Ascending aorta (tissue), 2 donors: ENCODE data around the gene MB21D2. TPM values are rescaled to one million over a fixed set of nuclear protein-coding genes. Genes with fewer than 3 reads are reported as not detected.

Source experiments
- DNase-seq, 2 donors: peaks; one replicate each; pipeline ENCODE4 v3.0.0-alpha.2; 2019; ENCODE audit warnings: low spot score in 2 of 2
- H3K27ac ChIP-seq, 2 donors: fragments of 200-600 bp; sonication (generic); one replicate each; pipeline ENCODE4 v1.5.1; 2016 to 2017; ENCODE audit warnings: mild to moderate bottlenecking in 1 of 2
- H3K27me3 ChIP-seq: fragments of 200-600 bp; sonication (generic); one replicate; pipeline ENCODE4 v1.5.1; 2017
- H3K36me3 ChIP-seq, 2 donors: fragments of 200-600 bp; sonication (generic); one replicate each; pipeline ENCODE4 v1.5.1; 2016
- H3K4me1 ChIP-seq, 2 donors: fragments of 200-600 bp; sonication (generic); one replicate each; pipeline ENCODE4 v1.5.1; 2016 to 2017; ENCODE audit warnings: mild to moderate bottlenecking in 1 of 2
- H3K4me3 ChIP-seq, 2 donors: fragments of 200-600 bp; sonication (generic); one replicate each; pipeline ENCODE4 v1.5.1; 2016 to 2017; ENCODE audit warnings: mild to moderate bottlenecking in 1 of 2
- H3K9me3 ChIP-seq, 2 donors: fragments of 200-600 bp; sonication (generic); one replicate each; pipeline ENCODE4 v1.5.1; 2016
- intact Hi-C: fragments of 100-400 bp; cut with DNase I; formaldehyde crosslinking; loops from one replicate; pipeline ENCODE4 v1.15.1; 2023
- total RNA-seq: library from RNA; depleted of rRNA; stranded (reverse); fragments of >200 nt; gene quantifications from one replicate; pipeline ENCODE4 v1.1.0, GENCODE V29; 2016
- TF ChIP-seq, protein P1 (sequence below), 3 experiments: fragments of 200-600 bp in 2 of 3; fragments of 450-650 bp in 1 of 3; sonication (generic) in 2 of 3; IDR thresholded peaks; one replicate each; pipeline ENCODE4 v1.5.1; 2016 to 2019; ENCODE audit warnings: antibody characterized with exemption in 3 of 3, mild to moderate bottlenecking in 1 of 3, moderate library complexity in 1 of 3

MB21D2 gene
- total RNA-seq, 1 donor from 2014 or later: 0.11 TPM

DNA sequence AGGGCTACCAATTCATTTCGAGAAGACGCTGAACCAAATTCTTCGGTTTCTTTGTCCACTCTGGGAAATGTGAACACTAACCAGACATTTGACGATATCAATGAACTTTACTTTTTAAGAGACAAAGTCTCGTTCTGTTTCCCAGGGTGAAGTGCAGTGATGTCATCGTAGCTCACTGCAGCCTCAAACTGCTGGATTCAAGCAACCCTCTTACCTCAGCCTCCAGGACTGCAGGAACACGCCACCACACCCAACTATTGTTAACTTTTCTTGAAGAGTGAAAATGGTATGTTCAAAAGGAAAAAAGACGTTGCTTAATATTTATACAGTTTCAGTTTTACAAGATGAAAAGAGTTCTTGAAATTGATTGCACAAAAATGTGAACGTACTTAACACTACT is 30.6 kb downstream of the MB21D2 start:
- H3K4me1 ChIP-seq: peaks cover 4 to 20% of the 10 kb centered on the region in 2 donors
- no peaks in the 10 kb centered on the region for H3K9me3 ChIP-seq
- no peaks in the 10 kb centered on the region for H3K27me3 ChIP-seq
- no peaks in the 10 kb centered on the region for H3K36me3 ChIP-seq
- no peak overlapping the region for H3K27ac ChIP-seq
- H3K4me3 ChIP-seq: peak overlapping the region in 1 of 2 donors; percentile 25
- intact Hi-C loops: no loop called here
- TF ChIP-seq, protein P1, sequence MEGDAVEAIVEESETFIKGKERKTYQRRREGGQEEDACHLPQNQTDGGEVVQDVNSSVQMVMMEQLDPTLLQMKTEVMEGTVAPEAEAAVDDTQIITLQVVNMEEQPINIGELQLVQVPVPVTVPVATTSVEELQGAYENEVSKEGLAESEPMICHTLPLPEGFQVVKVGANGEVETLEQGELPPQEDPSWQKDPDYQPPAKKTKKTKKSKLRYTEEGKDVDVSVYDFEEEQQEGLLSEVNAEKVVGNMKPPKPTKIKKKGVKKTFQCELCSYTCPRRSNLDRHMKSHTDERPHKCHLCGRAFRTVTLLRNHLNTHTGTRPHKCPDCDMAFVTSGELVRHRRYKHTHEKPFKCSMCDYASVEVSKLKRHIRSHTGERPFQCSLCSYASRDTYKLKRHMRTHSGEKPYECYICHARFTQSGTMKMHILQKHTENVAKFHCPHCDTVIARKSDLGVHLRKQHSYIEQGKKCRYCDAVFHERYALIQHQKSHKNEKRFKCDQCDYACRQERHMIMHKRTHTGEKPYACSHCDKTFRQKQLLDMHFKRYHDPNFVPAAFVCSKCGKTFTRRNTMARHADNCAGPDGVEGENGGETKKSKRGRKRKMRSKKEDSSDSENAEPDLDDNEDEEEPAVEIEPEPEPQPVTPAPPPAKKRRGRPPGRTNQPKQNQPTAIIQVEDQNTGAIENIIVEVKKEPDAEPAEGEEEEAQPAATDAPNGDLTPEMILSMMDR (IDR thresholded peaks at IDR 0.05): no peak
- DNase-seq: no peak

DNA sequence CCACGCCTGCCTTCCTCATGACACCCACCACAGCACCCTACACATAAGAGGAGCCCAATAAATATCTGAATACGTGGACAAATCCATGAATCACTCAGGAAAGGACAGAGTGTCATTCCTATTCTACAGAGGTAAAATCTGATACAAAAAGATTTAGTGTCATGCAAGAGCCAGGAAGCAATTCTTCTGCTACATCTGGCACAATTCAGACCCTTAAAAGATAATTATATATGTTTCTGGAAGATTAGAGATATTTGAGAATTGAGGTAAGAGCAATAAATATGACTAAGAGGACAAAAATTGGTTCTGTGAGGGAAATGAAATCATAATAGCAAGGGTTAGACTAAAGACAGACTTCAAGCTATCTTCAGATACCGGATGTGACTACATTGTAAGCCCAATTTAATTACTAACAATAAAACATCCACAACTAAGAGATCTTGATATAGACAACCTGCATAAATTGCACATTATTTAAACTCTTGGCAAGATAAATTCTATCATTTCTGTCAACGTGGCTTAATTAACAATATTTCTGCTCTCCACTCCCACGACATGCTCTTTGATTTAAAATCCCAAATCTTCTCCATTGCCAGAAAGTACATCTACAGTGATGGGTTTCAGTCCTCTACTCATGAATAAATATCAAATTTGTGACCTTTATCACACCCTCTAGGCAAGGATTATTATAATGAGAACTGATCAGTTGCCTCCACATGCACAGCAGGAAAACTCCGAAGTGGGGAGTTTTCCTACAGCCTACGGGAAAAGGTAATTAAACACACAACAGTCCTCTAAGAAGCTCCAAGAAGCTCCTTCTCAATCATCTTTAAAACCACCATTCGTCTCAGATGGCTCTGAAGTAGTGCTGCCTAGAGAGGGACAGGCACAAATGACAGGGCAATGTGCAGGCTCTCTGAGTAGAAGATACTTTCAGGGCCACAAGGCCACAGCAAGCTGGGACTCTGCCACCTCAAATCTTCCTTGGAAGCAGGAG is 32.6 kb downstream of the MB21D2 start:
- DNase-seq: no peak
- intact Hi-C loops: no loop called here

DNA sequence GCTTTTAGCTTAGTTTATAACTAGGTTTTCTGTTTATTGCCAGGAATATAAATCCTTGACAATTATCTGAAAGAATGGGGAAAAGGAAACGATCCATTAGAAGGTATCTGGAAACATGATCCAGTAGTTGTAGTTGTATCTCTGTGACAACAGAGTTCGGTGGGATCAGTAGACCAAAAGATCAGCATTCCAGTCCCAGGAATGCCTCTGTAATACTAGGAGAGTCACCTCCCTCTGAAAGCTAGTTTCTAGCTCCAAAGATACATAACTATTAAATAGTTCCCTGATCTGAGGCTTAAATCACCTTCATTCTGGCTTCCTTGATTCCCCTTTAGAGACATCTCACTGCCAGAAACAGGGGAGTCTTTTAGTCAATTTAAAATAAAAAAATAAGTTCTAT is 34.1 kb downstream of the MB21D2 start:
- H3K27me3 ChIP-seq: no peaks in the 10 kb centered on the region
- H3K36me3 ChIP-seq: no peaks in the 10 kb centered on the region
- no peak for DNase-seq
- intact Hi-C loops: no loop called here
- H3K9me3 ChIP-seq: no peaks in the 10 kb centered on the region
- TF ChIP-seq, protein P1 (IDR thresholded peaks at IDR 0.05): no peak
- H3K4me3 ChIP-seq: no peak overlapping the region
- no peak overlapping the region for H3K27ac ChIP-seq
- H3K4me1 ChIP-seq: peaks cover 0 to 6% of the 10 kb centered on the region in 2 donors

More for the DNA sequence above, 32.6 kb downstream of the MB21D2 start:
- peaks cover 4 to 18% of the 10 kb centered on the region in 2 donors for H3K4me1 ChIP-seq
- H3K27me3 ChIP-seq: no peaks in the 10 kb centered on the region
- no peaks in the 10 kb centered on the region for H3K36me3 ChIP-seq
- no peak overlapping the region for H3K4me3 ChIP-seq
- H3K27ac ChIP-seq: no peak overlapping the region
- TF ChIP-seq, protein P1 (IDR thresholded peaks at IDR 0.05): no peak
- H3K9me3 ChIP-seq: no peaks in the 10 kb centered on the region

DNA sequence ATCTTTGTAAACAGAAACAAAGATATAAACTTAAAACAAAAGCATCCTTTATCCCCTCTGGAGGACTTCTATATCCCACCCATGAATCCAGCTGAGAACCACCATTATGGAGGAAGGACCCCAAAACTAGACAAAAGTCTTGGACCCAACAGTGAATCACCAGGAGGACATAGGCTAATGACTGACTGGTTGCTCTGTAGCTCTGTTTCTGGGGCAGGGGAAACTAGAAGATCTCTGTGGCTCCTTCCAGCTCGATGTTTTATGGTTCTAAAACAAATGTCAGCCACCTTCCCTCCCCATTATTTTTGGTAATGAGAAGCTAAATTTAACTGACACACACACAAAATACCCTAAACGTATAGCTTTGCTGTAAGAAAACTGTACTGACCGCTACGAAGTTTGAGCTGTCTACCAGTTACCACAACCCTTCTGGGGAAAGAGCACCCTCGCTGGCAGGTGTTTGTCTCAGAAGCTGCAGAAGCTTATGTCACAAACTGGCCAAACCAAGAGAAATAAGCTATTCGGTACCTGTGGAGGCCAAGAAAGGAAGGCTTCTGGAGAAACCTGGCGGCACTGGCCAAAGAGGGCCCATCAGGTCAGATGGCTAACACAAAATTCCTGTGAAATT is 36.4 kb downstream of the MB21D2 start:
- TF ChIP-seq, protein P1 (IDR thresholded peaks at IDR 0.05): no peak
- intact Hi-C loops: no loop called here

DNA sequence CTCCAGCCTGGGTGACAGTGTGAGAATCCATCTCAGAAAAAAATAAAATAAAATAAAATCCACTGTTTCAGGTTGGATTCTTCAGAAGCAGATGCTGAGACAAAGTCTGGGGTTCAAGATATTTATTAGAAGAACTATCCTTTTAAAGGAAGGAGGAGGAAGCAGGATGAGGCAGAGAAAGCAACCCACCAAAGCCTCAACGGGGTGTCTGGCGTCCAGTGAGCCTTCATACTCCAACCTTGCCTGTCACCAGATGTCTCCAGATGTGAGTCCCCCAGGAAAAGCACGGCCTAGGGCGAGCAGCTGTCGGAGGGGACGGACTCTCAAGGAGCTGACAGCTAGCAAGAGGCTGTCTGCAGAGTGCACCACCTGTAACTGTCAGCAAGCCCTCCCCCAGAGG is 37.3 kb downstream of the MB21D2 start:
- Histone ChIP-seq H3K27ac (no peak overlapping the region), H3K27me3 (no peaks in the 10 kb centered on the region), H3K36me3 (no peaks in the 10 kb centered on the region), H3K4me1 (no peaks in the 10 kb centered on the region), H3K4me3 (no peak overlapping the region), H3K9me3 (no peaks in the 10 kb centered on the region)
- no peak for DNase-seq
- intact Hi-C loops: no loop called here
- TF ChIP-seq, protein P1 (IDR thresholded peaks at IDR 0.05): no peak

More for the DNA sequence above, 36.4 kb downstream of the MB21D2 start:
- Histone ChIP-seq H3K27me3 (no peaks in the 10 kb centered on the region), H3K36me3 (no peaks in the 10 kb centered on the region), H3K9me3 (no peaks in the 10 kb centered on the region), H3K4me1 (no peaks in the 10 kb centered on the region), H3K27ac (no peak overlapping the region), H3K4me3 (no peak overlapping the region)
- DNase-seq: no peak
